Measurements from ENCODE around the gene MKRN3.
A peak's percentile ranks its signal among the peaks of the same experiment; 100 is the strongest.

Gene MKRN3

DNA sequence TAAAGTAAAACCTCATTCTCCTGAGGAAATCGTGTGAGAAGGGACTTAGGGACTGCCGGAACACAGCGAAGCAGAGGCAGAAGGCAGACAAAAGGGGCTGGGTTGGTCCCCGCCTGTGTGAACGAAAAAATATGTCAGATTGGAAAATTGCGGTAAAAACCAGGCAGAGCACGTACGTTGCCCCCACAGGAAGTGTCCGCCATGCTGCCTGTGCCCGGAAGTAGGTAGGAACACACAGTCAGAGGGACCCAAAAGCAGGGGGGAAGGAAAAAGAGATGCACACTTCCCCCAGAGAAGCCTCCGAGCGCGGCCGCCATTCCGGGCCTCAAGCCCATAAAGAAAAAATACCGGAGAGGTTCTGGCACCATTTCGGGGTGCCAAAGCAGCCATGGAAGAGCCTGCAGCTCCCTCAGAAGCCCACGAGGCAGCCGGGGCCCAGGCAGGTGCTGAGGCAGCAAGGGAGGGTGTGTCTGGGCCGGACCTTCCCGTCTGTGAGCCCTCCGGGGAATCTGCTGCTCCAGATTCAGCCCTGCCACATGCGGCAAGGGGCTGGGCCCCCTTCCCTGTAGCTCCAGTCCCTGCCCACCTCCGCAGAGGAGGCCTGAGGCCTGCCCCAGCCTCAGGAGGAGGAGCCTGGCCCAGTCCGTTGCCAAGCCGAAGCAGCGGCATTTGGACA, at the start of gene MKRN3:
Gene MKRN3 (plus strand): TSS at position 280 of the 676 bp plus-strand sequence. CDS start 109 bp downstream, at position 389.
- H3K36me3 ChIP-seq (replicated peaks): no peaks in the 10 kb centered on the region
- H3K9me3 ChIP-seq: no peaks in the 10 kb centered on the region
- peak within 1 kb of the TSS; percentile 4; the same call in 1 of the 2 replicates for H3K4me3 ChIP-seq
- no peaks in the 10 kb centered on the region for H3K4me1 ChIP-seq
- in situ Hi-C loops (cut with MboI; ENCODE audit: low sequenced_read_pairs): no loop called here
- H3K27me3 ChIP-seq (ENCODE audit: low read depth): no peaks in the 10 kb centered on the region
- no peak for DNase-seq (ENCODE audit: low spot score in 2 of 2)

GRCh38 chr15:23516866-23517265, 48.6 kb upstream of the MKRN3 start:
- no peak overlapping the region for H3K4me3 ChIP-seq
- H3K4me1 ChIP-seq: no peaks in the 10 kb centered on the region
- H3K36me3 ChIP-seq (replicated peaks): no peaks in the 10 kb centered on the region
- in situ Hi-C loops (cut with MboI; ENCODE audit: low sequenced_read_pairs): no loop called here
- DNase-seq (ENCODE audit: low spot score in 2 of 2): no peak
- H3K9me3 ChIP-seq: no peaks in the 10 kb centered on the region
- H3K27me3 ChIP-seq (ENCODE audit: low read depth): no peaks in the 10 kb centered on the region

GRCh38 chr15:23518104-23518503, 47.4 kb upstream of the MKRN3 start:
- Histone ChIP-seq H3K27me3 (ENCODE audit: low read depth) (no peaks in the 10 kb centered on the region), H3K9me3 (no peaks in the 10 kb centered on the region), H3K4me1 (no peaks in the 10 kb centered on the region), H3K4me3 (no peak overlapping the region), H3K36me3 (replicated peaks) (no peaks in the 10 kb centered on the region)
- DNase-seq (ENCODE audit: low spot score in 2 of 2): no peak
- in situ Hi-C loops (cut with MboI; ENCODE audit: low sequenced_read_pairs): no loop called here

DNA sequence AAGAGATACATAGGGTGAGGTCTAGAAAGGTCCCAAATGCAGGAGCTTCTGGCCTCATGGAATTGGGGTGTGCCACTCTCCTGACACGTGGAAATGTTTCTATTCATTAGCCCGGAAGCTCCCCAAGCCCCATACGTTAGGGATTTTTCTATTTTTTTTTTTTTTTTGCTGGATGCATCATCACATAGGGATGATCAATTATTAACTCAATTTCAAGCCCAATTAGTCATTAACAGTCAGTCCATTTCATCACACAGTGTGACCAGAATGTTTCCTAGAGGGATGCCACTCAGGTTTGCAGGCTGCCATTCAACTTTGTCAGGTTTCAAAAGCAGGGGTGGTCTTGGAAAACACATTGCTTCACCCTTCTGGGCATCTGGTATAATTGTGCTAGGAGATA, 40.7 kb upstream of the MKRN3 start:
- H3K4me3 ChIP-seq: no peak overlapping the region
- no peaks in the 10 kb centered on the region for H3K9me3 ChIP-seq
- in situ Hi-C loops (cut with MboI; ENCODE audit: low sequenced_read_pairs): no loop called here
- no peaks in the 10 kb centered on the region for H3K4me1 ChIP-seq
- no peak for DNase-seq (ENCODE audit: low spot score in 2 of 2)
- no peaks in the 10 kb centered on the region for H3K36me3 ChIP-seq (replicated peaks)
- H3K27me3 ChIP-seq (ENCODE audit: low read depth): no peaks in the 10 kb centered on the region

DNA sequence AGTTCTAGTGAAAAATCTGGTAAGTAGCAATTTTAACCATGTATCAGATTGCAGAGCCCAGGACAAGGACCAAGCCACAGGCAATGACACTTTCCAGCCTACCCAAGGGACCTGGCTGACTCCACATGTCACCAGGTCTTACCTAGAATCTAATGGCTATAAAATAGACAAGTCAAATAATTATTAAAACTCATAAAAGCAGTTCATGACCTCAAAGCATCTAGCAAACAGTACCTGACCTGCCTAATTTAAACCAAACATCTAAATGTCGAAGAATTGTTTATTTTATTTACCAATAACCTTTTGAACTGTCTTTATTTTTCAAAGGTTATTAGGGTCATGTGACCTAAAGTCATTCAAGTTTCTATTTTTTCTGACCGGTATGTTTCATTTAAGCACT, 35.6 kb upstream of the MKRN3 start:
- no peak for DNase-seq (ENCODE audit: low spot score in 2 of 2)
- Histone ChIP-seq H3K9me3 (no peaks in the 10 kb centered on the region), H3K4me1 (no peaks in the 10 kb centered on the region), H3K4me3 (no peak overlapping the region), H3K27me3 (ENCODE audit: low read depth) (no peaks in the 10 kb centered on the region), H3K36me3 (replicated peaks) (no peaks in the 10 kb centered on the region)
- in situ Hi-C loops (cut with MboI; ENCODE audit: low sequenced_read_pairs): no loop called here

- H3K36me3 ChIP-seq (replicated peaks): no peaks in the 10 kb centered on the region
- no peaks in the 10 kb centered on the region for H3K4me1 ChIP-seq
- H3K9me3 ChIP-seq: no peaks in the 10 kb centered on the region
- in situ Hi-C loops (cut with MboI; ENCODE audit: low sequenced_read_pairs): no loop called here
- H3K4me3 ChIP-seq: no peak overlapping the region
- DNase-seq (ENCODE audit: low spot score in 2 of 2): no peak
- H3K27me3 ChIP-seq (ENCODE audit: low read depth): no peaks in the 10 kb centered on the region
These were observed 33.5 kb upstream of the MKRN3 start for GRCh38 chr15:23532024-23532423.

- no peaks in the 10 kb centered on the region for H3K9me3 ChIP-seq
- H3K4me3 ChIP-seq: no peak overlapping the region
- no peaks in the 10 kb centered on the region for H3K27me3 ChIP-seq (ENCODE audit: low read depth)
- DNase-seq (ENCODE audit: low spot score in 2 of 2): no peak
- no peaks in the 10 kb centered on the region for H3K4me1 ChIP-seq
- in situ Hi-C loops (cut with MboI; ENCODE audit: low sequenced_read_pairs): no loop called here
- H3K36me3 ChIP-seq (replicated peaks): no peaks in the 10 kb centered on the region
These were observed 28.8 kb upstream of the MKRN3 start for GRCh38 chr15:23536659-23537058.

DNA sequence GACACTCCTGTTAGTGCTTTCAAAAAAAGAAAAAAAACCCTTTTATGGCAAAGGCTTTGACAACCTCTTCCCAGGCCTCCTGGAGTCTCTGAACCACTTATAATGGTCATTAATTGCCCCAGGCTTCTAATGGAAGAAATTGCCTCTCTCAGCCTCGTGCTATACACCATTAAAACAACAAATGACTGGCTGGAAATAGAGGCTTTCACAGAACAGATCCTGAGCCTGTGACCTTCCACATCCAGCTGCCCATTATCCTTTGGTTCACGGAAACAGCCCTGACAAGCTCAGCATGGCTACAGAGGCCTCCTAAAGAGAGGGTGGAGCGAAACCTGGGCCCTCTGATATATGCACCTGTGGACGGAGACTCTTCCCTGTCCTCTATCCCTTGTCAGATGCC, 26.8 kb upstream of the MKRN3 start:
- Histone ChIP-seq H3K9me3 (no peaks in the 10 kb centered on the region), H3K27me3 (ENCODE audit: low read depth) (no peaks in the 10 kb centered on the region), H3K4me1 (no peaks in the 10 kb centered on the region), H3K36me3 (replicated peaks) (no peaks in the 10 kb centered on the region), H3K4me3 (no peak overlapping the region)
- in situ Hi-C loops (cut with MboI; ENCODE audit: low sequenced_read_pairs): no loop called here
- DNase-seq (ENCODE audit: low spot score in 2 of 2): no peak

DNA sequence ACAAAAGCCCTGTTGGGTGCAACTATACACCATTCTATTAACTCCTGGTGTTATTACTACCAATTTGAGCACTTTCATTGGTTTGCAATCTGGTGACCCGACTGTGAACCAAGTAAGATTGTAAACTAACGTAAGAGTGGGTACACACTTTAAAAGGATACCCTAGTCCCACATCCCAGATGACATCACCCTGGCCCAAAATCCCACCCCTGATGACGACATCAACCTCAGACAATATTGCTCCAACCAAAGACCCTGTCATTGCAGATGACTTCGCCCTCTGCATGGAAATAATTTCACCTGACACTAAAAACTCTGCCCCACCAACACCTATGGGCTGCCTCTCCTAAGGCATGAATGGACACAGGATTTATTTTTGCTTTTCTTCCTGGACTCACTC, 25.6 kb upstream of the MKRN3 start:
- Histone ChIP-seq H3K36me3 (replicated peaks) (no peaks in the 10 kb centered on the region), H3K27me3 (ENCODE audit: low read depth) (no peaks in the 10 kb centered on the region), H3K4me3 (no peak overlapping the region), H3K4me1 (no peaks in the 10 kb centered on the region), H3K9me3 (no peaks in the 10 kb centered on the region)
- in situ Hi-C loops (cut with MboI; ENCODE audit: low sequenced_read_pairs): no loop called here
- DNase-seq (ENCODE audit: low spot score in 2 of 2): no peak

- H3K4me3 ChIP-seq: no peak overlapping the region
- no peaks in the 10 kb centered on the region for H3K27me3 ChIP-seq (ENCODE audit: low read depth)
- in situ Hi-C loops (cut with MboI; ENCODE audit: low sequenced_read_pairs): no loop called here
- DNase-seq (ENCODE audit: low spot score in 2 of 2): no peak
- no peaks in the 10 kb centered on the region for H3K9me3 ChIP-seq
- no peaks in the 10 kb centered on the region for H3K36me3 ChIP-seq (replicated peaks)
- no peaks in the 10 kb centered on the region for H3K4me1 ChIP-seq
These were observed 19.3 kb upstream of the MKRN3 start for GRCh38 chr15:23546158-23546557.

GRCh38 chr15:23548071-23548470, 17.4 kb upstream of the MKRN3 start:
- DNase-seq (ENCODE audit: low spot score in 2 of 2): no peak
- no peak overlapping the region for H3K4me3 ChIP-seq
- in situ Hi-C loops (cut with MboI; ENCODE audit: low sequenced_read_pairs): no loop called here

GRCh38 chr15:23561914-23562313, 3.6 kb upstream of the MKRN3 start:
- DNase-seq (ENCODE audit: low spot score in 2 of 2): no peak
- no peak overlapping the region for H3K4me3 ChIP-seq
- no peaks in the 10 kb centered on the region for H3K4me1 ChIP-seq
- H3K9me3 ChIP-seq: no peaks in the 10 kb centered on the region
- in situ Hi-C loops (cut with MboI; ENCODE audit: low sequenced_read_pairs): no loop called here
- H3K27me3 ChIP-seq (ENCODE audit: low read depth): no peaks in the 10 kb centered on the region
- H3K36me3 ChIP-seq (replicated peaks): no peaks in the 10 kb centered on the region

More at GRCh38 chr15:23548071-23548470, 17.4 kb upstream of the MKRN3 start:
- Histone ChIP-seq H3K36me3 (replicated peaks) (no peaks in the 10 kb centered on the region), H3K27me3 (ENCODE audit: low read depth) (no peaks in the 10 kb centered on the region), H3K4me1 (no peaks in the 10 kb centered on the region), H3K9me3 (no peaks in the 10 kb centered on the region)

DNA sequence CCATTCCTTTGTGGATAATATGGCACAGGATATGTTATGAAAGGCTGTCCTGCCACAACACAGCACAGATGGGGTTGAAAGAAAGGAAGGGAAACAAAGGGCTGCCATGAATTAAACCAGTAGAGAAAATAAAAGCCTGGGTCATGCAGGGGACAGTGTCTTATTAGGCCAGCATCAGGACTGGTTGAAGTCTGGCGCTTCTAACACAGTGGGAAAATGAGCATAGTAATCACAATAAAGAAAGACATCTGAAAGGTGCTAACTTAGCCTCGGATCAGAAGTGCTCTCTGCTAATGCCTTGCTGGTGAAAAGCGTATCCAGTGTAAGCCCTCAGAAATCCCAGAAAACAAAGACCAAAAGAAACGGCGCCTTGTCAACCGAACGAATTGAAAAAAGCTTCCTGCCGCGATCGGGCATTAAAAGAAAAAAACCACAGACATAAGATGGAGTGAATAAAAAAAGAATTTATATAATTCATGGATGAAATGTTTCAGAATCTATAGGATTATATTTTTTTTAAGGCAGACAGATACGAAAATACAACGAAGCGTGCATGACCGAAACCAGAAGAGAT, 566 bp upstream of the MKRN3 start:
- H3K9me3 ChIP-seq: no peaks in the 10 kb centered on the region
- in situ Hi-C loops (cut with MboI; ENCODE audit: low sequenced_read_pairs): no loop called here
- H3K27me3 ChIP-seq (ENCODE audit: low read depth): no peaks in the 10 kb centered on the region
- no peaks in the 10 kb centered on the region for H3K36me3 ChIP-seq (replicated peaks)
- DNase-seq (ENCODE audit: low spot score in 2 of 2): no peak
- H3K4me1 ChIP-seq: no peaks in the 10 kb centered on the region
- no peak overlapping the region for H3K4me3 ChIP-seq

DNA sequence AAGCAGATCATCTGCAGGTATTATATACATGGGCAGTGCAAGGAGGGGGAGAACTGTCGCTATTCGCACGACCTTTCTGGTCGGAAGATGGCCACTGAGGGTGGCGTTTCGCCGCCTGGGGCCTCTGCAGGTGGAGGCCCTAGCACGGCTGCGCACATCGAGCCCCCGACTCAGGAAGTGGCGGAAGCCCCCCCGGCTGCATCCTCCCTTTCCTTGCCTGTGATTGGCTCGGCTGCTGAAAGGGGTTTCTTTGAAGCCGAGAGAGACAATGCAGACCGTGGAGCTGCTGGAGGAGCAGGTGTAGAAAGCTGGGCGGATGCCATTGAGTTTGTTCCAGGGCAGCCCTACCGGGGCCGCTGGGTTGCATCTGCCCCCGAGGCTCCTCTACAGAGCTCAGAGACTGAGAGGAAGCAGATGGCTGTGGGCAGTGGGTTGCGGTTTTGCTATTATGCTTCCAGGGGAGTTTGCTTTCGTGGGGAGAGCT, 639 bp downstream of the MKRN3 start:
- Histone ChIP-seq H3K9me3 (no peaks in the 10 kb centered on the region), H3K4me3 (no peak overlapping the region), H3K27me3 (ENCODE audit: low read depth) (no peaks in the 10 kb centered on the region), H3K4me1 (no peaks in the 10 kb centered on the region), H3K36me3 (replicated peaks) (no peaks in the 10 kb centered on the region)
- DNase-seq (ENCODE audit: low spot score in 2 of 2): no peak
- in situ Hi-C loops (cut with MboI; ENCODE audit: low sequenced_read_pairs): no loop called here

All from HAP-1 (cell line).